TTC549 (cell line): ENCODE data around the gene RASGRF2.
"Not testable (repeated sequence)": the region's sequence is repeated elsewhere in the genome, so short reads cannot be mapped to it uniquely, and the experiment has no call there.

Experiments
- FAIRE-seq: peaks from 2 replicates; lab custom pipeline; 2012; peaks lifted over from hg19 to GRCh38; lab: Jason Lieb, UNC

Gene RASGRF2

DNA sequence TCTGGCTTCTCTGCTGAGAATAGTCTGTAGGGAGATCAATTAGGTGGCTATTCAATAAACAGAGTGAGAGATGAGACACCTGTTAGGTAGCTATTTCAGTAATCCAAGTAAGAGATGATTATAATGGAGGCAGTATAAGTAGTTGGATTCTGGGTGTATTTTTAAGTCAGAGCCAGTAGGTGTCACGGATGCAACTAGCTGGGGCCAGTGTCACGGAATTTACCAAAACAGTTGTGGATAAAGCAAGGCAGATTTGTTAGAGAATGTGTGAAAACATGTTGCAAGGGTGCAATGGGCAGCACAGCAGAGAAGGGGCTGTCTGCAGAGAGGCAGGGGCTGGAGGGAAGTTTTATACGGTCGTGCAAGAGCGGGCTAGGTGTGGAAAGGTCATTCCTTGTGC, 114.9 kb downstream of the RASGRF2 start:
- no peak for FAIRE-seq

DNA sequence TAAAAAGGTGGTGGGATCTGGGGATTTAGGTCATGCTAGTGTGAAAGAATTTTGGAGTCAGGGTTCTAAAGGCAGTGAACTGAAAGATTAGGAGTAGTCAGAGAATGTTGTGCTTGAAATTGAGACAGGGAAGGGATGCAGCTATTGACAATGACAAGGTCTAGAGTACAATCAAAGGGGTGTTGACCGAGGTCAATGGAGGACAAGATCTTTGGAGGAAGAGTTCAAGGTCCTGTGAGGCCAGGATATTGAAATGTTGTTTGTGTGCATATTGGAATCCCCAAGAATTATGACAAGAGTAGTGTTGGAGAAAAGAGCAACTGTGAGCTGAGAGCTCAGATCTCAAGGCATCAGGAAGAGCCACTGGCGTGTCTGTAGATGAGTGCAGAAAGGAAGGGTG, 116.9 kb downstream of the RASGRF2 start:
- no peak for FAIRE-seq

DNA sequence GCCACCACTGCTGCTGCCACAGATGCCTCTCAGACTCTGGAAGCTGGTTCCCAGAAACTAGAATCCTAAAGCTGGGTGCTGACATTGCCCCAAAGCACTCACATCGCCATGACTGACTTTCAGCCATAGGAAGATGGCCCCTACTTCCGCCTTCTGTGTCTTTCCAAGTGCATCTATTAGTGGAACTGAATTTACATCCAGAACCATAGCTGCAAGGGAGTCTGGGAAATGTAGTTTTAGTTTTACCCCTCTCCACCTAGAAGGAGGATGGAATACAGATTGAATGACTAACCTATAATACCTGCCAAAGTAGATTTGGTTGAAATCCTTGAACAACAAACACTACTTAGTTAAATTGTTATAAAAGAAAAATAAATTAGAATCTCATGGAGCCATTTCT, 118.8 kb downstream of the RASGRF2 start:
- no peak for FAIRE-seq

DNA sequence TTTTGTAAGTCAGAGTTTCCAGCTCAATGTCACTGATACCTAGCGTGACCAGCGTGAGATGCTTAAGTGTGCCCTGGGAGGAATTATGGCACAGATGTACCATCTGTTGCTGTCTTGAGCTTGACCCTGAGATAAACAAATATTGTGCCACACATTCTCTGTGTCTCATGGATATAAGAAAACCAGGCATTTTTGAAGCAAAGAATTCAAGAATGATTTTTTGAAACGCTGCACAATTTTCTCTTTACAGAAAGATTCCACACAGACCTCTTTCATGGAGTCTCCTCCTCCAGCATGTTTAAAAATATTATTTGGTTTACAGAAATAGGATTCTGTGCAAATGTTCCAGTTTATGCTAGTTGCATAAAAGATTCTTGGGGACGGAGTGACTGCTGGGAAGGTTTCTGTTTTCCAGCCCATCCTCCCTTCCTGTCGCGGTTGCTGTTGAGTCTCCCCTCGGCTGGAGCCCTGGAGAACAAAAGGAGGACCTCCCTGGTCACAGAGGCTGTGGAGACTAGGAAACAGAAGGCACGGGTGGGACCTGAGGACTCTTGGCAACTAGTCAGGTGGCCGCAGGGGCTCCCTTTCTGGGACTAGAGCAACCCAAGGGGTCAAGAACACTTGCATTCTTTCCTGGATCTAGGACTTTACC, 120.8 kb downstream of the RASGRF2 start:
- FAIRE-seq = no peak

DNA sequence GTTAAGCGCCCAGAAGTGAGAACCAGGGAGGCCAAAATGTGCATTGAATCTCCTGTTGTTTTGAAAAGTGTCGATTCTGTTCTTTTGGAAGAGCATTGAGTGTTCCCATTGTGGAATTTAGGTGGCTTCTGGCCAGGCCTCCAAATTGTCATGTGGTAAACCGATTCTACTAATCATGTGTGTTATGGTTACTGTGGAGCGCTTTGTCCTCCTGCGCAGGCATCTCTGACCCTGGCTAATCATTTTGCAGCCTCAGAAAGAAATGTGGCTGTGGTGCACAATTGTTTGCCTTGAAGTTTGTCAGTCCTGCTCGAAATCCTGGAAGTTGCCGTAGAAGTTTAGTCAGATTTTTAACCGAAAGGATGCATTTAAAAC, 121.3 kb downstream of the RASGRF2 start:
- FAIRE-seq = no peak

DNA sequence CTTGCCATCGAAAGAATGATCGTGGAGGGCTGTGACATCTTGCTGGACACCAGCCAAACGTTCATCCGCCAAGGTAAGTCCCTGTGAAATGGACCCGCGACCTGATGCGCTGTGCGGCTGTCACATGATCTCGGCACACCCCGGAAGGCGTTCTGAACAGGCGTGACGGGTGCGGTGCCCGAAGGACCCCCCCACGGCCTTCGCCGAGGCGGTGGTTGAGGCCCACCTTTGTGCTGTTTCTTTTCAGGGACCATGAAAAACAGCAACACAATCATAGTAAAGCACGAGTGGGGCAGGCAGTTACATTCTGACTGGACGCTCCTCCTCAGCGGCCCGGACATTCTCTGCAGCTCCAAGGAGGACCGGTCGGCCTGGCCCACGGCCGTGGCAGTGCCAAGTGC, 126.7 kb downstream of the RASGRF2 start:
- no peak for FAIRE-seq

DNA sequence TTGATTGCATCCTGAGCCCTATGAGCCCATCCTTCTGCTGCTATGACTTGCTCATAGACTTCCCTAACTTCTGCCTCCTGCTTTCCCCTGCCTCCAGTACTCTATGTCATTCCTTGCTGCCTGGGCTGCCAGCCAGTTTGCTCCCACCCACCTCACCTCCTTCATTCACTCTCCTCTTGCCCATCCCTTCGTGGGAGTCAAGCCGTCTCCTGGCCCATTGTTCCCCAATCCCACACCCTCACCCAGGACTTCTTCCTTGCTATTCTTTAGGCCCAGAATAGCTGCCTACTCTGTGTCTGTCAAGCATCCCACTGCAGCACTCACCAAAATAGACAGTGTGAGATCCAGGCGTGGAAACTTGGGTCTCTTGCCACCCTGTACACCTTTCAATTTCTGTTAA, 131.0 kb downstream of the RASGRF2 start:
- no peak for FAIRE-seq

DNA sequence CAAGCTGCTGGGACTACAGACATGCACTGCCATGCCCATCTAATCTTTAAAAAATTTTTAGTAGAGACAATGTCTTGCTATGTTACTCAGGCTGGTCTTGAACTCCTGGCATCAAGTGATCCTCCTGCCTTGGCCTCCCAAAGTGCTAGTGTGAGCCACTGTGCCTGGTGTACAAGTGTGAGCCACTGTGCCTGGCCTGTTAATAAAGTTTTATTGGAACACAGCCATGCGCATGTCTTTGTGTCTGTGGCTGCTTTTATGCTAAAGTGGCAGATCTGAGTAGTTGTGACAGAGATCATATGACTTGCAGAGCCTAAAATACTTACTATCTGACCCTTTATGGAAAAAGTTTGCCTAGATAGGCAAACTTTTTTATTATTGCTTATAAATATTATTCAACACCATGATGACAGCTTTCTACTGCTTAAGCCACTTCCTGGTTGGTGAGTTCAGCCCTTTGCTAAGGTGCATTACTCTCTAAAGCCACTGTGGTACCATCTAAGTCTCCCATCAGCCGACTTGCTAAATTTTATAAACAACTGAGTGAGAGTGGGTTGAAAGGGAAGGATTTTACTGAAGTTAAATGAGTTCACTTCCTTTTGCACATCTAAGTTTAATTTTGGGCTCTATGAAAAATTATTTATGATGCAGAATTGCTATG, 133.5 kb downstream of the RASGRF2 start:
- FAIRE-seq = no peak

DNA sequence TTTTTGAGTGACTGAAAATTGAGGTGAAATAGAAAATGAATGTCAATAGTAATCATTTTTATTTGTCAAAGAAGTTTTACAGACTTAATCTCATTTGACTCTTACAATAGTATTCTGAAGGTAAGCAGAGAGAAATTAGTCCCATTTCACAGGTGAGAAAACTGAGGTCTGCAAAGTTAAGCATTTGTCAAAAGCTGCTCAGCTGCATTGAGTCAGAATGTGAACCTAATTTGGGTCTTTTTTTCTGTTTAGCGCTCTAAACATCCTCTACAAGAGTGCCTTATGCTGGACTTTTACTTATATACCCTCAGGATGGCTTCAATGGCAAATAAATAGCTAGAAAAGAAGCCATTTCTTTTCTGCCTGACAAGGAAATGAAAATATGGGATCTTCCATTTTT, 135.7 kb downstream of the RASGRF2 start:
- FAIRE-seq = no peak

DNA sequence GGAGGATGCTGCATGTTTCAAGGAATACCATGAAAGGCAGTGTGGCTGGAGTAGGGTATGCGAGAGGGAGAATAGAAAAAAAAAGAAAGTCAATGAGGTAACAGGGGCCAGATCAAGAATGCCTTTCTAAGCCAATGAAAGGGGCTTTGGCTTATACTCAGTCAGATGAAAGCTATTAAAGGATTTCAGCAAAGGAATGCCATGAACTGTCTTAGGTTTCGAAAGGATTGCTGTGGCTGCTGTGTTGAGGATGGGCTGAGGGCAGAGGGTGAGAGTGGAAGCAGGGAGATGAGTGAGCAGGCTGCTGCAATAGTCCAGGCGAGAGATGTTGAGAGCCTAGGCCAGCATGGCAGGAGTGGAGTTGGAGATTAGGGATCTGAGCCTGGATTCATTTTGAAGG, 137.6 kb downstream of the RASGRF2 start:
- no peak for FAIRE-seq

DNA sequence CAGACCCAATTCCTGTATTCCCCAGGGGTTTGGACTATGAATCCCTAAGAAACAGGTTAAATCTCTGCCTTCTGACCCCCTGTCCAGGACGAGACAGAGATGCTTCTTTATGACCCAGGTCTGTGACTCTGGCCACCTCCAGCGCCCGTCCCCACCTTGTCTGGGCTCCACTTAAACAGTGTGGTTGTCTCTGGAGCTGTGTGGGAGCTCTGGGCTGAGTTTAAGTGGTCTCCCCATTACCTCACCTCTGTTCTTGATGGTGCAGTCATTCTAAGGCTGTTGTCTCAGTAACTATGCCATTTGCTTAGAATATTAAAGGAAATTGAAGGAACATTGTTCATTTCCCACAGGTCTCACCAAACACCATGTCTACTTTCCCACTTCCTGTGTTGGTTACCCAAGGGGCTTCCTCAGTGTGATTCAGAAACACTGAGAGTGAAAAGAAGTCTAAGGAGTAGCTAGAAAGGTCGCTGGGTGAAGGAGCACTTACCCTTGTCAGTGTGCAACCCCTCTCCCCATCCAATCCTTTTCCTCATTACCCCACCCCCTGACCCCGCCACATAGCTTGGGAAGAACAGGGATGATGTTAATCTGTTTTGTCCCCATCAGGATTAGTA, 145.2 kb downstream of the RASGRF2 start:
- FAIRE-seq = no peak

DNA sequence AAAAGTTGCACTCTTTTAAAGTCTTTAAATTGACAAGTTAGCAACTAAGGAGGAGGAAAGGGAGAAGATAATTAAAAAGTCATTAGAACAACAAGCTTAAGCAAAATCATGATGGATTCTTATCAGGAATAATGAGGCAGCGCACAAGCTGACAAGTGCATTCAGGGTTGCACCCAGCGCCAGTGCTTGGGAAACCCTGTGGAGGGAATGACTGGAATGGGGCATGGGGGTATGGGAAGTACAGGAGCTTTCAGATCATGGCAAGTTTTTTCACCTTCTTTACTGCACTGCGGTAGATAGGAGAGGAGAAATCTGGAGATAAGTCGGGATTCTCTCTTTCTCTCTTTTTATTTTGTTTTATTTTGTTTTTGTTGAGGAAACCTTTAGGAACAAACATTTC, 155.1 kb downstream of the RASGRF2 start:
- FAIRE-seq = no peak

DNA sequence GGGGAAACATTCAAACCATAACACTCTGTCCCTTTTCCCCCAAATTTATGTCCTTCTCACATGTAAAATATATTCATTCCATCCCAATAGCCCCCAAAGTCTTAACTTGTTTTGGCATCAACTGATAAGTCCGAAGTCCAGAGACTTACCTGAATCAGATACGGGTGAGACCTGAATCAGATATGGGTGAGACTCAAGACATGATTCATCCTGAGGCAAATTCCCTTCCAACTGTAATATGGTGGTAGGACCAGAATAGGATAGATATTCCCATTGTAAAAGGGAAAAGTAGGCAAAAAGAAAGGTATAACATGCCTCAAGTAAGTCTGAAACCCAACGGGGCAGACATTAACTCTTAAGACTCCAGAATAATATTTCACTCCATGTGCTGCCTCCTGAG, 157.4 kb downstream of the RASGRF2 start:
- no peak for FAIRE-seq

DNA sequence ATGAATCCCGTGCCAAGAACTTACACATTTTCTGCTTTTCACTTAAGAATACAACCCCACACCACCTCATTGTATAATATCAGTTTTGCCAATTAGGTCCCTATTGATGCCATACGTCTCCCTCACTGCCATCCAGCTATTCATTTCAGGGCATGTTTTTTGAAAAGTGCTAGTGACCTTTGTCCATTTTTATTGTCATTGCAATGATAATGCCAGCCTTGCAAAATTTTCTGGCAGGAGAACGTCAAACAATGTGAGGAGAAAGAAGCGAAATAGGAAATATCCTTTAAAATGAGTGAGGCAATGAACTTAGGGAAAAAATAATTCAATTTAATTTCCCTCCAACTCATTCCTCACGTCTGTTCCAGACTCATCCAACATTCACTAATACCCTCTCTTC, 161.1 kb downstream of the RASGRF2 start:
- no peak for FAIRE-seq

DNA sequence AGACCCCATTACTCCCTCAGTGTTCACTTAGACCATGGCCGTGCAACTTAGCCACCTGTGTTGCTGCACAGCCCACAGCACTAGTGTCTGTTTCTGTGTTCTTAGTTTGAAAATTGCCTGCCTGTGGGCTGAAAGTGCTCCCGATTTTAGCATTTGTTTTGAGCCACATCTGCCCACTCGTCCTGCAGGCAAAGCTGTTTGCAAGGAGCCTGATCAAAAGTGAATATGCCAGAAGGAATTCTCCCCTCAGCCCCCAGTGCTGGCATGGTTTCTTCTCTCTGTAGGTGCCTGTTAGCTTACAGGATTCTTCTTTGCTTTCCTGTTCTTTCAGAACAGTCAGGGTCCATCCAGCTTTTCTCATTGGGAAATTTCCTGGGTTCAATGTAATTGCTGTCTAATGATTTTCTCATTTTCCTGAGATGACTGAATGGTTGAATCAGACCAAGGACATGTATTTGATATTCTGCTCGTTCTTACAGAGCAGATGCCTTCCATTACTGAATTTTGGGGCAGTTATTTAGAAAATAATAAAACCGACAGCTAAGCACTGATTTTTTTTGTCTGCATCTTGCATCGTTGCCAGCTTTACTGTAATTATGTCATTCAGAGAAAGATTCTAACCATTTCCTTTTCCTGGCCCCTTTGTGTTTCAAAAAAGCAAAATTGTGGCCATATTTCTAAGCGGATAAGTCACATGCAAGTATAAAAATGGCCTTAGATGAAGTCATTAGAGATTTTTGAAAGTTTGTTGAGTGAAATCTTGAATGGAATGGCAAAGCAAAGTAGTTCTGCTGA, 161.9 kb downstream of the RASGRF2 start:
- no peak for FAIRE-seq

DNA sequence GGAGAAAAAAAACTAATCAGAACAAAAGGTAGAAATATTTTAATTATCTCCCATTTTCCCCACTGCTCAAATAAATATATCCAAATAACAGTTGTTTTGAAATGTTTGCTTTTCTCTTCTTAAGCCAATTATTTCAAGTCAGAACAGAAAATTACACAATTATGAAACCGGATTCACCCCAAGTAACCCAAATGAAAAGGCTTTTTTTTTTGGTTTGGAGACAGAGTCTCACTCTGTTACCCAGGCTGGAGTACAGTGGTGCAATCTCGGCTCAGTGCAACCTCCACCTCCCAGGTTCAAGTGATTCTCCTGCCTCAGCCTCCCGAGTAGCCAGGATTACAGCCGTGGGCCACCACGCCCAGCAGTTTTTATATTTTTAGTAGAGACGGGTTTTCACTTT, 164.5 kb downstream of the RASGRF2 start:
- not testable (repeated sequence) for FAIRE-seq

DNA sequence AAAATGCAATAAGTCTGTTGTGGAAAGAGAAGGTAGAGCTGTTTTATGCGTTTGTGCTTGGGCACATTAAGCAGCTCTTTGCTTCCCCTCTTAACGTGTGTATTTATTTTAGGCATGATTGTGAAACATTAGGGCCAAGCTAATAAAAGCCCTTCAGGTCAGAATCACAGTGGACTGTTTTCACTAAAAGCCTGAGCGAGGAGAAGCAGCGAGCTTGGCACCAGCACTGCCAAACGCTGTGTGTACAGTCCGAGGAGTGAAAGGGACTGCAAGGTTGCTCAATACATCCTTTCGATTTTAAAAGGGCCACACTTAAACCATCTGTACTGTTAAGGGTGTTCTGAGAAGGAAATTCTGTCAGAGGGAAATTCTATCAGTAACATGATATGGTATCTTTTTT, 165.8 kb downstream of the RASGRF2 start:
- FAIRE-seq = no peak

DNA sequence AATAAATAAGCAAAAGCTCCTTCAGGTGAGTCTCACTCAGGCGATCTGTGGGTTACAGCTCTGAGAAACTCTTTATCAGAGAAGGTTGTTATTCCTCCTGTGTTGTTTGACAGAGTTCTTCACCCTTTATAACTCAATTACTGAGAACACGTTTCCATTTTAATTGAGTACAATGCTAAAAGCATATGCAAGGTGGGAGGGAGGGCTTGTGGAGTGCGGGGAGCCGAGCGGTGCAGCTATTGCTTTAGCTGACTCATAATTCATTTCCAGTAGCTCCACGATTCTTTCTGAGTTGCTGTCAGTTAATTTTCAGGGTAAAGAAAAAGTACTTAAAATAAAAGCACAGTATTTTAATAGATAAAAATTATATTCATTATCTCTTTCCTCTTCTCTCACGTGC, 168.3 kb downstream of the RASGRF2 start:
- FAIRE-seq = no peak

DNA sequence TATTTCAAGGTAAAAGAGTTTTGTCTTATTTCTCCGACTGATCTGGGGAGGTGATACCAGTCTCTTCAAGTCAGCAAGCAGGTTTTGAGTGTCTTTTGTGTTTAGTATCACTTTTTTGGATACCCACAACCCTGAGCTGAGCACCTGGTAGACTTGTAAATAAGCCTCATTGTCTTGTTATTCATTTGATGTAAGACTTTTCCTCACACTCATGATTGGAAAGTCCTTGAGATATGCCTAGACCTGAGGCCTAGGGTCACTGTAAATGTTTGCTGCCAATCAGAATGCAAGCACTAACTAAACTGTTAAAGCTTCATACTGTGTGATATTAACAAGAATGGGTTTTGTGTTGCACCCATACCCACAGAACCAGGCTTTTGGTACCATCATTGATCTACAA, 172.2 kb downstream of the RASGRF2 start:
- FAIRE-seq = no peak

DNA sequence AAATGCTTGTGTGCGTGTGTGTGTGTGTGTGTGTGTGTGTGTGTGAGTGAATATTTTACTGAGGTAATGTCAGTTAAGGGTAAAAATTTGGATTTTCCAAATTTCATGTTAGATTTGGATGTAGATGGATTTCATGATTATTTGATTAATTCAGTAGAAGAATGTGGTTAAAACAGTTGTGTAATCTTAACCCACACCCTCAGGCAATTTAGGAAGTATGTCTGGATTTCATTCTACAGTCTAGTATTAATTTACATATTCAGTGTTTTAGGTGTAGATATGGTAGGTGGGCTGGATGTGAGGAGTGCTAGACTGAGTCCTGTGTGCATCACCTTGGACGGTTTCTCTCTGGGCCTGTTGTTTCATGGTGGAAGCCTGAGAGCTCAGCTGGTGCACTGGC, 173.9 kb downstream of the RASGRF2 start:
- no peak for FAIRE-seq

DNA sequence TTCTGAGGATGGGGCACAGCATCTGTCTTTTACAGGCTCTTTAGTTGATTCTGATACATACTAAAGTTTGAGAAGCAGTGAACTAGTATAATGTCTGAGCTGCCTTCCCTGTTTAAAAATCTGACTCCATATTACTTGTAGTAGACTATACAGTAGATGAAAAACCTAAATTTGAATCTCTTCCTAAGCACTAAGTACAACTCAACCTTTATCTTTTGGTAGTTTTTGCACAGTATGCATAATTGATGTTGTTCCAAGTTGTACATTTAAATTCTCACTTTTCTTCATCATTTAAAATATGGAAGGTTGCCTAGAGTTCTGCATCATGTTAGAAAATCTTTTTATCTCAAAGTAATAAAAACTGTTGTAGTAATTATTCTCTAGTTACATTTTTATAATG, 174.4 kb downstream of the RASGRF2 start:
- no peak for FAIRE-seq

DNA sequence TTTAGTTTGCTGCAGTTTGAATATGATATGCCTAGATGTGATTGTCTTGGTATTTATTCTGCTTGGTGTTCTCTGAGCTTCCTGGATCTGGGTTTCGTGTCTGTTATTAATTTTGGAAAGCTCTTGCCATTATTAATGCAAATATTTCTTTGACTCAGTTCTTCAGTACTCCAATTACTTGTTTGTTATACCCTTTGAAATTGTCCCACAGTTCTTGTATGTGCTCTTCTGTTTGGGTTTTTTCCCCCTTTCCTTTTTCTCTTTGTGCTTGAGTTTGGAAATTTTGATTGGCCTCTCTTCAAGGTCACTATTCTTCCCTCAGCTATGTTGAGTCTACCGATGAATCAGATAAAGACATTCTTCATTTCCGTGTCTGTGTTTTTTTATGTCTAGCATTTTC, 176.4 kb downstream of the RASGRF2 start:
- no peak for FAIRE-seq

DNA sequence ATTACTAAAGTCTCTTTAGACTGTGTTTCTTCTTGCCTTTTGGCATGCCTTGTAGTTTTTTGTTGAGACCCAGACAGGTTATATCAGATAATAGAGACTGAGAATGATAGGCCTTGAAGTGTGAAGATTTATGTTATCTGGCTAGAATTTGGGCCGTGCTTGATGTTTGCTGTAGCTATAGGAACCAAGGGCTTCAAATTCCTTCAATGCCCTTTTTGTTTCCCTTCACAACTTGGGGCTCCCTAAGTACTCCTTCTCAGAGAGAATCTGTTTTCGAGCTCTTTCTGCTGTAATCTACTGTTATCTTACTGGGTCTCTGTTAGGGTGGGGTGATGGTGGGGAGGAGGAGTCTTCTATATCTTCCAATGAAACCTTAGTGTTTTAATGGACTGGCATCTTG, 177.7 kb downstream of the RASGRF2 start:
- no peak for FAIRE-seq
